CD4-positive, alpha-beta T cell treated with Interleukin-21 for 1 hour (primary cell): Measurements from ENCODE around the gene KIAA0040.

Experiments used
- DNase-seq: peaks from one replicate; pipeline ENCODE4 v3.0.0-alpha.2; 2020

KIAA0040 gene

DNA sequence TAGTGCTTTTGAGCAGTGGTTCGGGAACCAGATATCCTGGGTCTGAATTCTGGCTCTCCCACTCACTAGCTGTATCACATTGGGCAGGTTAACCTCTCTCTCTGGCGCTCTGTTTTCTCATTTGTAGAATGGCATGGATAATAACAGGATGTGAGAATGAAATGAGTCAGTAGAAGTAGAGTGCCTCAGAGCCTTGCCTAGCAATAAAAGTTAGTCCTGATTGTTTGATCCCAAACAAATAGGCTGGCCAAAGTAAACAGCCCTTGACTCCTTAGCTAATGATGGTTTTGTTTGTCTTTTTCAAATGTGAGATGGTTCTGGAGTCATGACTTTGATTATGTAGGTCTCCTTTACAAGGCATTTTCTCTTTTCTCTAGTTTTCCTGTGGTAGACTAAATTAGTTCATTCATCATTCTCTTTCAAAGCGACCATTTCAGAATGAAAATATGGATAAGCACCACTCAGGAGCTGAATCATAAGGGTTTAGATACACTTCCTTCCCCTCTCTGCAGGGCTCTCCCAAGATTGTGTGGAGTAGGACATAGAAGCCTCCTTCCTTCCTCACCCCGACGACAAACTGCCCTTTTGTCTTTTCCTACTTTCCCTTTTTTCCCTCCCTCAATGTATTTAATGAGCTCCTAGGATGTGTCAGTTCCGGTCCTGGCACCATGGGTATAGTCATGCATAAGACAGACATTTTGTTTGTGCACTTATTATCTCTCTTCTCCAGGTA, 23.1 kb downstream of the KIAA0040 start:
- no peak for DNase-seq

DNA sequence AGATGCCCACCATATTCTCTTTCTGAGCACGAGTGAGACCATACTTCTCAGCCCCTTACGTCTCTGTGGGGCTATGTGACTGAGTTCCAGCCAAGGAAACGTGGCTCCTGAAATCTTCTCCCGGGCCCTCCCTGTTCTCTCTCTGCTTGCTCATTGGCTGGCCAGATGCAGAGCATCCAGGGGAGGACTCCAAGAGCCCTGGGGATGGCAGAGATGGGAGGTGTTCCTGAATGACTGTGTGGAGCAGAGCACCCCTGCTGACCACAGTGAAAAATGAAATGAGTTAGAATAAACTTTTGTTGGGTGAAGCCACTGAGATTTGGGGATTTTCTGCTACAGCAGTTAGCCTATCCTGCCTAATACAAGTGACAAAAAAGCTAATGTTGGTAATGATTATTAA, 23.8 kb downstream of the KIAA0040 start:
- DNase-seq = no peak

DNA sequence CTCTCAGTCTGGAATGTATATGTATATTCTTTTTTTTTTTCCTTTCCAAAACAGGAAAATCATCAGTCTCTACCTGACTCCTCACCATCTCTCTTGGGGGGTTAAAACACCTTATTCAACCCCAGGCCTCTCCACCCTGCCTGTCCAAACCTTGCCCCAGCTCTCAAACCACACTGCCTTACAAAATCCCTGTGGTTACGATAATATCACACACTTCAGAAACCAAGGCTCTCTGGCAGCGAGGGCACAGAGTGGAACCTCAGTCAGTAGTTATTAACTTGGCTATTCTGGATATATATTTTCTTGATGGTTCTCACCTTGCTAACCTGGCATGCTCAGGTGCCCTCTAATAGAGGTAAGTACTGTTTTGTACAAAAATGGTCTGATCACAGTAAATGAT, 24.7 kb downstream of the KIAA0040 start:
- DNase-seq = no peak

DNA sequence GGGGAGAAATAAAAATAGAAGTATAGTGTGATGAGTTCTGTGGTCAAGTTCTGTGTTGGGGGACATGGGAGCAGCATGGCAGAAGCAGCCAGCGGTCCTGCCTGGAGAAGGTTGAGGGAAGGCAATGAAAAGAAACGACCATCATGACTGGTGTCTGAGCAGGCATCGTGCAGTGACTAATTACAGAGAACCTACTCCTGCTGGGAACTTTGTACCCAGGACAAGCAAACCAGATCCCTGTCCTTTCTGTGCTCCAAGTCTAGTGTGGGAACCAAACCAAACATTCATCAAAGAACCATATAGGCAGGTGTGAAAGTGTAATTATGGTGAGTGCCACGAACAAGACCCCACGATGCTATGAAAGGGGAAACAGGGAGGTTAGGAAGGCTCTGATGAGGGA, 25.8 kb downstream of the KIAA0040 start:
- DNase-seq = no peak

DNA sequence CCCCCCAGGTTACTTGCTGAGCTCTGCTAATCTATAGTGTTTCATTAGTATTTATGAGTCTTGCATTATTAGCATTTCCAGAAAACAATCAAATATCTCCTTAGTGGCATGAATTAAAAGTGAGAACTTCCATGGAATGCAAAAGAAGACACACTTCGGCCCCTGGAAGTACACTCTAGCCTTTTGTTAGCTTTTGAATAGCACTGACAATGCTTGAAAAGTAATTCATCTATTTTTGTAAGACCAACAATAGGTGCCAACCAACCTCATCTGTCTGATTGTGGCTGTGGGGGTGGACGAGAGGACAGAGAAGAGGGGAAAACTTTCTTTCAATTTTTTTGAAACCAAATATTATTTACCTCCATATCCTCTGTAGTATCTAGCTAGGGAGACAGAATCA, 27.8 kb downstream of the KIAA0040 start:
- no peak for DNase-seq

DNA sequence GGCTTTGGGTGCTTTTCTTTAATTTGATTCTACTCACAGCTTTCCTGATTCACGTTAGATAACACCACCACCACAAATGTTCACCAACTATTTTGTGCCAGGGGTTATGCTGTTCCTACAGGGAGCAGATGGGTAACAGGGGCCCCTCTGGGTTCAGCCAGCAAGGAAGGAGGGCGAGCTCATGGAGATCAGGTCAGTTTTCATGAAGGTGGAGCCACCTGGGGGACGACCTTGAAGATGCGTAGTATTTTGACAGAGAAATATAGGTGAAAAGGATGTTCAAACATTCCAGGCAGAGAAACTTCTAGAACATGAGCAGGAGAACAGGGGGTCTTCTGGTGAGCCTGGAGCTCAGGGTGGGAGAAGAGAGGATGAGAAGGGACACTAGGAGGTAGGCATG, 28.9 kb downstream of the KIAA0040 start:
- no peak for DNase-seq

DNA sequence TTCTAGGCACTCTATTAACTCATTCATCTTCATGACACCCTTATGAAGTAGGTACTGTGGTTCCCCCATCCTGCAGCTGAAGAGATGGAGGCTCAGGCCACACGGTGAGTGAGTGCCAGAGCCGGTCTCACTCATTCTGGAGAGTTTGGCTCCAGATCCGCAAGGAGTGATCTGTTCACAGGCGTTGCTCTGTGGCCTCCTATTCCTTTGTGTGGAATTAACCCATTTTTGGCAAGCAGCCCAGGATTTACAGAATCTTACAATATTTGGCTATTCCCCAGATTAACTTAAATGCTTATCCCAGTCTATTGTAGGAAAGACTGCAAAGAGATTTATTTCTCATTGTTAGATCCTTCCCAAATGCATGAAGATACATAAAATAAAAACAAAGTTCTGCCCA, 29.6 kb downstream of the KIAA0040 start:
- no peak for DNase-seq

DNA sequence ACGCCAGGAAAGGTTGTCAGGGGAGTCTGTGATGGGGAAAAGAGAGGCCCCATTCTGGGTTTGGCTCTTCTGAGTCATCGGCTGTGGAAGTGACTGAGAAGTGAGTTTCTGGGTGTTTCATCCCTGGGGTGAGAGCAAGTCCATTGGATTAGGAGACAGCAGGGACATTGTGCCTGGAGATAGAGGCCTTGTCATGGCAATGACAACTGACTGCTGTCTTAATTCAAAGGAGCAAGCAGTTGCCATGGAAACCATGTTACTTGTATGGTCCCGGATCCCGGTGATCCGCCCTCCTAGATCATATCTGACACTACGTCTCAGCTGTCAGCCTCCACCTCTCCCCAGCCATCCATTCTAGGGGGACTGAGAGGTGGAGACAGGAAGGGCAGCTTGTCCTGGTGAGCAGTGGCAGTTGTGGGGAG, 34.4 kb downstream of the KIAA0040 start:
- no peak for DNase-seq

DNA sequence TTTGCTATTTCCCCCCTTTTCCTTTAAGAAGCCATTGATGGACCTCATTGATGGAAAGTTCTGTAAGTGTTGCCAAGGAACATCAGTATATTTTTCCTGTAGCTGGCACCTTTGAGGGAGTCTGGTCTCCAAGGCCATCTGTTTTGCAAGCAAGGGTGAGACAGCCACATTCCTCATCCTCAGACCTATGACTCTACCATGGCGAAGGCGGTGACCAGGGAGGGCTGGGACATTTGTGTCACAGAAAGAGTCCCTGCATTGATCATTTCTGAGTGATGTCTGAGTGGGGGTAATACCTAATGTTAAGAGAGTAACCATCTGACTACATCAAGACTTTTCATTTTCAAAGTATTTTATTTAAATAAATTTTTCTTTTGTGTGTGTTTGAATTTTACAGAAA, 35.4 kb downstream of the KIAA0040 start:
- no peak for DNase-seq

DNA sequence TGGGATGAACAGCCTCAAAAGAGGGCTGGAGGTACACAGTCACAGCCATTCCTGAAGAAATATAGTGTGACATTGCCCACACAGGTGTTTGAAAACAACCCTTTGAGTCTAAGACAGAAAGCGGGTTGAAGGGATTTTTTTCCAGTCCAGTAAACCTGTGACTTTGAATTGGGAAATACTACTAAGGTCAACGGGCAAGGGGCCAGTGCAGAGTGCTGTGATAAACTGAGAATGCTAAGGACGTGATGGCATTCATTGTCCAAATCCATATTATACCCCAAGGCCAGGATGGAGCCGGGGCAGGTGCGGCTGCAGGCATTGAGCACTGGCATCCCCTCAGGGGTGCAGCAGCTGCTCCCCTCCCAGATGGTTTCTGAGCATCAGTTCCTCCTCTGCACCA, 36.6 kb downstream of the KIAA0040 start:
- no peak for DNase-seq

DNA sequence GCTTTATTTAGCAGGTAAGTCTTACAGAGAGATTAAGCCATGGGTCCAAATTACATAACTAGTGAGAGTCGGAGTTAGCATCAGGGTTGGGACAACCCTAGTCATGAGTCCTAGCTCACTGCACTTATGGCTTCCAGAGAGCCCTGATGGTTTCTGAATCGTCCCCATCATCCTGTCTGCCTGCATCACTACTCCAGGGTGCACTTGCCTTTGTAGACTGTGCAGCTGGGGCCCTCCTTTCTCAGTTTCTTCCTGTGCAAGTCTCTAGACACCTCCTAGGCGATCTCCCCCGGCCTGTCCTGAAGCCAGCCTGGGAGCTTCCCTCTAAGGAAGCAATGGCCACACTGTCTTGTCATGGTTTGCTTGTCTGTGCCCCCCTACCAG, 37.1 kb downstream of the KIAA0040 start:
- DNase-seq = no peak

DNA sequence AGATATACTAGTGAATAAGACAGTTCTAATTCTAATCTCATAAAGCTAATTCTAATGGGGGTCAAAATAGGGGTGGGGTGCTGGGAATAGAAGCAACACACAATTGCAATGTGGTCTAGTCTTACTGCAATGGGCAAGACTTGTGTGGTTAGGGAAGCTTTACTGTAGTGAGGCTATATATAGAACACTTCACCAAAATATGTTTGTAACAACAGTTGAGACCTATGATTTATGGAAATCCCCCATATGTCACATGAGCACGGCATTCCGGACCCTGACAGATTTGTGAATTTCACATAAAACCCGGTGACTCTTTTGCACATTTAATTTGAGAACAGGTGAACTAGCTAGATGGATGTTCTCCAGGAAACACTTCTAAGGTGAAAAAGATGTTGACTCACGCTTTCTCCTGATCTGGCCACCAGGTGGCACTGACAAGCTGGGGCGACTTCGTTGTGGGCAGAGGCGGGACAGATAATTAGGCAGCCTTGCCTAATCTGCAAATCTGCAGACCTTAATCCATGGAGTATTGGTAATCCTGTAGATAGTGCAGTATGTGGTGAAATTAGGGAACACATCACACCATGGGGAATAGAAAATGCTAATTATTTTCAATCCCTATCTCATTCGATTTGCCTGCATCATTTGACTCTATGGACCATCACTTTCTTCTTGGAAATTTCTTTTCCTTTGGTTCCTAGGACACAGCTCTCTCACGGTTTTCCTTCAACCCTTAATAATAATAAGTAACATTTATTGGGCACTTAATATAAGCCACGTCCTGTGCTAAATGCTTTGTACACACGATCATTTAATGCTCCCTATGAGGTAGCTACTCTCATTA, 37.7 kb downstream of the KIAA0040 start:
- DNase-seq = peak; percentile 76

DNA sequence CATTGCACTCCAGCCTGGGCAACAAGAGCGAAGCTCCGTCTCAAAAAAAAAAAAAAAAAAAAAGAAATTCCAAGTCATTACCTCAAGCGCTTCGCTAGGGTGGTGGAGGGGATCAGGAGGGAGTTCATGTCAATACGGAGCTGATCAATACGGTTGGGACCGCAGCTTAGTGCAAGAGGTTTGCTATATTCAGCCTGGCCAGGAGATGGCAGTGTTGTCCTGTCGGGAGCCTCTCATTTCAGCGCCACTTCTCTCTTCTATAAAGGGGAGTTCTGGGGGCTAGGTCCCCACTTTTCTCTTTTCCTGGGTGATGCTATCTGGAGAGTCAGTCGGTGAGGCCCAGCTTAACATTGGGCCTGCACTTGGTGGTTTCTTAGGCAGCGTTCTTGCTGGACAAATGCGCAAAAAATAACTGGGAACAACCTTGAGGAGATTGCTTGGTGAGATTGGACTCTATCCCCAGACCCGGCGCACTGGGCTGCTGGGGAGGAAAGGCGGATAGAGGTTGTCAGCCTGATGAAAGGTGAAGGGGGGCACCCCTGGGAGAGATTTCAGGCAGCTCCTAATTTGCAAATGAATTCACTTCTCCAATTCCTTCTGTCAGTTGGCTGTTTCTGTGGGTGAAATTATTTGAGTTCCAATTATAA, 40.4 kb downstream of the KIAA0040 start:
- peak; percentile 70 for DNase-seq

DNA sequence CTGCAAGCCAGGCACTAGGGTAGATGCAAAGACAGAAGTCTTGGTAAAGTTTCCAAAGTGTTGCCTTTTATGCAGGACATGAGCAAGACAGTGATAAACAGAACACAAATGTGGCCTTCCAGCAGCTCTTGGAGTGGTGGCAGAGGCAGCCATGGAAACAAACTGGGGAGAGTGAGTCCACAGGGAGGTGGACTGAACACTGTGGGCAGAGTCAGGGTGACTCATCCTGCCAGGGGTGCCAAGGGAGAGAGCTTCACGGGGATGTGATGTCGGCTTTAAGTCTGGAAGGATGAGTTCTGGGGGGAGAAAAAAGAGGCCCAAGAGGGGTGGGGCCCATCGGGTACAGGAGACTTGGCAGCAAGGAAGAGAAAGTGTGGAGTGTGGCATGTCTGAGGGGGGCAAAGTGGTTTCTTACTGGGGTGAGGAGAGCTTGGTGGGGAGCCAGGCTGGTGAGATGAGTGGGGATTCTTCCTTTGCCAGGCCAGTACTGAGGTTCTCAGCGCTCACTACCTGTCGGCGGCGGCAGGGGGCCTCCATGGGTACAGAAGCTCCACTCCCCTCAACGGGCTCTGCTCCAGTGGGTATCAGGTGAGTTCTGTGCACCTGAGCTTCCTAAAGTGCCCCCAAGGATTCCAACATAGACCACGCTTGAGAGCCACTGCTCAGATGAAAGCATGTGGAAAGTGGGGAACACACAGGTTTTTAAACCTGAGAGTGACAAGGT, 41.8 kb downstream of the KIAA0040 start:
- DNase-seq = no peak

DNA sequence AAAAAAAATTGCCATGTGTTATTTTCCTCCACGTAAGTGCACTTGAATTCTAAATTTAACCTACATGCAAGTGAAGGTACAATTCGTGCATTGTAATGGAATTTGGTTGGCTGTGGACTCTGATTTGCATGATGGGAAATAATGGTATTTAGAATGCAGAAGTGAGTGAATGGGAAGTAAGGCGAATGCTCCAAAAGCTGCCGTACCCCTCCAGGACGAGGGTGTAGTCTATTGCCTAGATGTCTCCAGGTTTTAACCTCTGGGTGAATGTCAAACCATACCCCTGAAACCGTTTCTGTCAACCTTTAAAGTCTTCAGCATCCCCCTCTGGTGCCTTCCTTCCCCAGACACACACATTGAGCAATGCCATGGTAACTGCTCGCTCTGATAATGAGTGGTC, 44.5 kb downstream of the KIAA0040 start:
- no peak for DNase-seq

DNA sequence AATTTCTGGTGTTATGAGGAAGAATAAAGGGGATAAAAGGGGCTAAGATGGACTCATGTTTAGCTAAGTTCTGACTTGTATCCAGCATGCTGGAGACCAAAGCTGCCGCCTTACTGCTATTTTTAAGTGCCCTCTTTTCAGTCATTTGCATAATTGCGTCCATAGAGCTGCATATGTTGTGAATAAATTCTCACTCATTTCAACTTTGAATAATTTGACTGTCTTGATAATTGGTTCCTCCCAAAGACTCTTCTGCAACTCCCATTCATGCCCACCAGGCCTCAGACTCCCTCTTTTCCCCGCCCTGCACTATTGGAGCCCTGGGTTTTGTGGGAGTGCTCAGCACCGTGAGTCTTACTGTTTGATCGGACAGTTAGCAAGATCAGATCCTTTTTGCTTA, 45.0 kb downstream of the KIAA0040 start:
- no peak for DNase-seq

DNA sequence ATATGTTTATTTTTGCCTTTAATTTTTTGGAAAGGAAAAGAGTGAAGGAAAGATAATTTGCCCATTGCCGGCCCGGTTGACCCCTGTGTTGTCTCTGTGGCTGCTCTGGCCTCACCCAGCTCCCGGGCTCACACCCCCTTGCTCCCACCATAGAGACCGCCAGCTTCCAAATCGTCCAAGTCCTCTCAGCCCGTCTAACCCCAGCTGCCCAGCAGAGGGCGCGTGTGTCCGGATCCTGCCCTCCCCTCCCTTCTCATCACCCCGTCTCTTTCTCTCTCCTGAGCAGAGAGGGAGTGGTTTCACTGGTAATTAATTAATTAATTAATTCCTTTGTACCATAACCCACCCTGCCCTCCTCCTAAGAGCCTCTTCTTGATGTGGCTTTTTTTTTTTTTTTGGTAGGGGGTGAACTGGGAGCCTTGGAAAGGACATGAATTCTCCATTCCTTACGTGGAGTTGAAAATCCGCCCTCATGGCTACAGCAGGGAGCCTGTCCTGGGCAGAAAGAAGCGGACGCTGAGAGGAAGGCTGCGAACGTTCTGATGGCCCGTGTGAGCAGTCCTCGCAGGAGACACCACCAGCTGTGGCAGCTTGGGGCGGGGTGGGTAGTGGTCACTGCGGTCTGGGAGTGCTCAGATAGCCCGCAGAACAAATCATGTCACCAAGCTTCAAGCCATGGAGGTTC, 45.9 kb downstream of the KIAA0040 start:
- peak; percentile 62 for DNase-seq

DNA sequence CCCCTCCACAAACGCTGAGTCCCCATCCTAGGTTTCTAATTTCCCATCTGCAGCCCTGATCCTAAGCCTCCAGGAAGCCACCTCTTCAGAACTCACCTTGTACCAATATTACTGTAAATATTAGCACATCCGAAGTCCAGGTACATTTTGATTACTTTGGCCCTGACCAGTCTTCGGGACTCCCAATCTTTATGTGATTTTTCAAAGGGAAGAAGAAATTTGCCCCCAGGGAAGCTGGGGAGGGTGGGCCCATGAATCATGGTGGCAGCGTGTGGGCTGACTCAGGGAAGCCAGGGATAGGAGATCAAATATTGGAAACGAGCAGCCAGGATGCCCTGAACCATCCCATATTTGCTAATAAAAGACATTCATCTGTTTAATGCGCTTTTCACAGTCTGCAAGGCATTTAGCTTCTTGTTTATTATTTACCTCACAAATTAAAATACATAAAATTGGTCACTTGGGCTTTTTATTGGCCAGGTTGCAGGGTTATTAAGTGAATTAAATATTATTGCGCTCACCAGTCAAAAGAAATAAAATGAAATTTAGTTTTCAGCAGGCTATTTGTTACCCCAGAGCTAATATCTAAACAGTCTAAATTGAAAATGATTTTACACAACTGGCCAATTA, 46.6 kb downstream of the KIAA0040 start:
- DNase-seq = no peak

DNA sequence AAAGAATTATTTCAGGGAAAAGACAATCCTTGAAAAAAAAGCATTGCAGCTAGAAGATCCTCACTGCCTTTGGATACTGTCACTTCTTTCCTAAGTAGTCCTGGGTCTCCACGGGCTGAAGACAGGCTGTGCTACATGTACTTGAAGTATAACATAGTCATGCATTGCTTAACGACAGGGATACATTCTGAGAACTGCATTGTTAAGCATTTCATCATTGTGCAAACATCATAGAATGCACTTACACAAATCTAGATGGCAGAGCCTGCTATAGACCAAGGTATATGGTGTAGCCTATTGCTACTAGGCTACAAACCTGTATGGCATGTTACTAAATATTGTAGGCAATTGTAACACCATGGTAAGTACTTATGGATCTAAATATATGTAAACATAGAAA, 54.0 kb downstream of the KIAA0040 start:
- DNase-seq = no peak

DNA sequence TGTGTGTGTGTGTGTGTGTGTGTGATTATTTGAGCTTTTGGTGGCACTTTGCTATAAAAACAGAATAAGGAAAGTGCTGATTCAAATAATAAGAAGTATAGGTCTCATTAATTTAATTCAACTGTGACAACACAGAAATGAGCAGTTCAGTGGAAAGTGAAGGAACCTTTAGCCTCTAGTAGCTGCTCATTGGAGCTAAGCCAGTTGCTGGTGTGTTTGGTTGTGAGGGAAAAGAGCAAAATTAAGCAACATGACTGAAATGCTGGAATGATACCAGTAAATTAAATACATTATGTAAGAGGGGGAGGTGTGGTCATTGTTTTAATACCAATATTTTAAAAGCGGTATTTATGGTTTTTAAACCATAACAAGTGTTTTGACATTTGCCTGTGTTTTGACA, 55.2 kb downstream of the KIAA0040 start:
- DNase-seq = no peak

DNA sequence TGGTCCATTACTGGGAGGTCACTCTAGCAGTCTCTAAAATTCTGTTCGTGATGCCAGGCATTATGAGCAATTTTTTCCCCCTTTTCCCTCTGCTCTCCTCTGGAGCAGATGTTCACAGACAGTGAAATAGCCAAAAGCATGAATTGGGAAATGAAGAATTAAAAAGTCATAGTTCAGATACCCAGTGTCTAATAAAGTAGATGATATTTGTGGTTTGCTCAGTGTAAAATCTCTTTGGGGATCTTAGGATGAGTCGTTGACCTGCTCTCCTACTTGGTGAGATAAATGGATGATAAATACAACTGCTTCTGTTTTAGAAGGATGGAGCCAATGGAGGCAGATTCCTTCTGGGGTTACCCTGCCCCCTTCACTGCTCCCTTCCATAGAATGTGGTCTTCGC, 56.3 kb downstream of the KIAA0040 start:
- DNase-seq = no peak

DNA sequence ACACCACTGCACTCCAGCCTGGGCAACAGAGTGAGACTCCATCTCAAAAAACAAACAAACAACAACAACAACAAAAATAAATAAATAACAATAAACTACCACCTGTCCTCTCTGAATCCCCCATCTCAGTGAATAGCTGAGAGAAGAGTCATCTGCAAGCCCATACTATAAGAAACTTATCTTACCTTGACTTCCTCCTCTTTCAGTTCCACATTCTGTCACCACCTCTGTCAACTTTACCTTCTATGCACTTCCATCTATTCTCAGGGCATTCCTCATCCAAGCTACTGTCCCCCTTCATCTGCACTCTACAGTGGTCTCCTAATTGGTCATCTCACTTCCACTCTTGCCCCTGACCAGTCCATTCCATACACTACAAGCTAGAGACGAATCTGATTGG, 58.1 kb downstream of the KIAA0040 start:
- no peak for DNase-seq
